Natural killer cell (primary cell): ENCODE results near the gene POFUT2. TPM values are rescaled to one million over a fixed set of nuclear protein-coding genes. Genes with fewer than 3 reads are reported as not detected.

Experiments
- ATAC-seq, 3 donors: fragments of 150-1000 bp in 2 of 3; fragments of 200-7000 bp in 1 of 3; cut with Tn5 transposase; 1 replicate in 1 of 3; 2 replicates in 2 of 3; pipeline ENCODE4 v1.10.0; 2021; ENCODE audit warnings: mild to moderate bottlenecking in 2 of 3, moderate library complexity in 2 of 3
- DNase-seq, 2 donors: peaks; one replicate each; pipeline versions ENCODE4 v3.0.0 to v3.0.0-alpha.2; 2013 to 2021; ENCODE audit warnings: mixed read lengths in 1 of 2
- H3K27ac ChIP-seq: one replicate; pipeline ENCODE4 v1.5.1; 2013; ENCODE audit warnings: mild to moderate bottlenecking, low read length
- H3K27me3 ChIP-seq: one replicate; pipeline ENCODE4 v1.6.1; 2013; ENCODE audit warnings: low read length; ENCODE audit not compliant: control insufficient read depth, insufficient read depth
- H3K36me3 ChIP-seq: one replicate; pipeline ENCODE4 v1.6.1; 2013; ENCODE audit warnings: low read length; ENCODE audit not compliant: control insufficient read depth, insufficient read depth
- H3K4me1 ChIP-seq: one replicate; pipeline ENCODE4 v1.6.1; 2013; ENCODE audit warnings: low read length; ENCODE audit not compliant: control insufficient read depth, insufficient read depth
- H3K4me3 ChIP-seq: one replicate; pipeline ENCODE4 v1.5.1; 2013; ENCODE audit warnings: low read length
- H3K9me3 ChIP-seq: one replicate; pipeline ENCODE4 v1.6.1; 2013; ENCODE audit warnings: low read length; ENCODE audit not compliant: control insufficient read depth, insufficient read depth
- H3K27ac Mint-ChIP-seq, 2 donors: one replicate each; pipeline ENCODE4 v1.8.0; 2022; ENCODE audit warnings: mild to moderate bottlenecking in 2 of 2, mixed read lengths in 2 of 2, moderate library complexity in 1 of 2
- H3K27me3 Mint-ChIP-seq, 2 donors: one replicate each; pipeline ENCODE4 v1.8.0; 2022; ENCODE audit warnings: low read depth in 2 of 2, mixed read lengths in 2 of 2
- H3K36me3 Mint-ChIP-seq: one replicate; pipeline ENCODE4 v1.8.0; 2022; ENCODE audit warnings: mixed read lengths
- H3K4me1 Mint-ChIP-seq, 2 donors: one replicate each; pipeline ENCODE4 v1.8.0; 2022; ENCODE audit warnings: mixed read lengths in 2 of 2
- H3K4me3 Mint-ChIP-seq: one replicate; pipeline ENCODE4 v1.8.0; 2022; ENCODE audit warnings: mild to moderate bottlenecking, moderate library complexity, mixed read lengths
- H3K9me3 Mint-ChIP-seq, 2 donors: one replicate each; pipeline ENCODE4 v1.8.0; 2022; ENCODE audit warnings: mixed read lengths in 2 of 2
- WGBS: methylation state at CpG from one replicate; pipeline ENCODE4 v1.1.7; 2013; ENCODE audit warnings: missing lambda C conversion rate; ENCODE audit not compliant: insufficient coverage; 5-methylcytosine and 5-hydroxymethylcytosine counted together
- intact Hi-C: fragments of 100-400 bp; cut with micrococcal nuclease; formaldehyde crosslinking; loops from one replicate; pipeline ENCODE4 v1.14.2; 2022
- total RNA-seq, 4 donors: library from RNA; stranded (reverse); fragments of 120-200 nt in 1 of 4; gene quantifications; one replicate each; pipeline versions ENCODE4 v1.2.3 to v1.2.4, GENCODE V29; 2013 to 2022
- TF ChIP-seq, protein P1 (sequence below): fragments of 200-600 bp; IDR thresholded peaks from one replicate; pipeline ENCODE4 v1.8.0; 2022; ENCODE audit warnings: antibody characterized with exemption

POFUT2 gene
- total RNA-seq, 3 donors from 2014 or later (not counting 1 experiment from before 2014, with no cell fraction given), result 41.4 to 46.0 (median 43.3) TPM

DNA sequence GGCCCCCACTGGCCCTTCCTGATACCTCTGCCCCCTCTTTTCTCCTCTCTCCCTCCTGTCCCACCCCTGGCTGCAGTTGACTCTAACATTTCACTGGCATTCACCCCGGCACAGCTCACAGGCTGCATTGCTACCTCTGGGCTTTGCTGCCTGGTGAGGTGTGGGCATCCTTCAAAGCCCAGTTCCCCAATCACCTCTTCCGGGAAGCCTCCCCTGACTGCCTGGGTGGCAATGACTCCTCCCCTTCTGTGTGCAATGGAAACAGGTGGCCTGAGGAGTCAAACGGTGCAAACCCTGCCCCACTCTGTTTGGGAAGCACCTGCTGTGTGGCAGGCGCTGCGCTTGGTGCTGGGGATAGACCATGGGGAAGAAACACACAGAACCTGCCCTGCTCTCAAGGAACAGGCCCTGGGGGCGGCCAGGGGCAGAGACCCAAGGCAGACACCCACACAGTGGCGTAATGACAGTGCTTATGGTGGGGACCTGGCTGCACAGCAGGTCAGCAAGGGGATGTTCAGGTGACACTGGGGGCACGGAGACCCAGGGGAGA, 39.3 kb upstream of the POFUT2 start:
- ATAC-seq, result no peak
- Mint-ChIP-seq H3K4me3 (no peak overlapping the region), H3K36me3 (no peaks in the 10 kb centered on the region), H3K9me3 (no peaks in the 10 kb centered on the region), H3K4me1 (no peaks in the 10 kb centered on the region), H3K27ac (no peak overlapping the region), H3K27me3 (no peaks in the 10 kb centered on the region)
- no peak for DNase-seq
- Histone ChIP-seq H3K36me3 (no peaks in the 10 kb centered on the region), H3K9me3 (no peaks in the 10 kb centered on the region), H3K27me3 (no peaks in the 10 kb centered on the region), H3K4me3 (no peak overlapping the region), H3K4me1 (no peaks in the 10 kb centered on the region), H3K27ac (no peak overlapping the region)
- intact Hi-C loops, result no loop called here
- 66% methylated on average over 8 of the region's 8 CpGs for WGBS
- TF ChIP-seq, protein P1, sequence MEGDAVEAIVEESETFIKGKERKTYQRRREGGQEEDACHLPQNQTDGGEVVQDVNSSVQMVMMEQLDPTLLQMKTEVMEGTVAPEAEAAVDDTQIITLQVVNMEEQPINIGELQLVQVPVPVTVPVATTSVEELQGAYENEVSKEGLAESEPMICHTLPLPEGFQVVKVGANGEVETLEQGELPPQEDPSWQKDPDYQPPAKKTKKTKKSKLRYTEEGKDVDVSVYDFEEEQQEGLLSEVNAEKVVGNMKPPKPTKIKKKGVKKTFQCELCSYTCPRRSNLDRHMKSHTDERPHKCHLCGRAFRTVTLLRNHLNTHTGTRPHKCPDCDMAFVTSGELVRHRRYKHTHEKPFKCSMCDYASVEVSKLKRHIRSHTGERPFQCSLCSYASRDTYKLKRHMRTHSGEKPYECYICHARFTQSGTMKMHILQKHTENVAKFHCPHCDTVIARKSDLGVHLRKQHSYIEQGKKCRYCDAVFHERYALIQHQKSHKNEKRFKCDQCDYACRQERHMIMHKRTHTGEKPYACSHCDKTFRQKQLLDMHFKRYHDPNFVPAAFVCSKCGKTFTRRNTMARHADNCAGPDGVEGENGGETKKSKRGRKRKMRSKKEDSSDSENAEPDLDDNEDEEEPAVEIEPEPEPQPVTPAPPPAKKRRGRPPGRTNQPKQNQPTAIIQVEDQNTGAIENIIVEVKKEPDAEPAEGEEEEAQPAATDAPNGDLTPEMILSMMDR, result no peak

DNA sequence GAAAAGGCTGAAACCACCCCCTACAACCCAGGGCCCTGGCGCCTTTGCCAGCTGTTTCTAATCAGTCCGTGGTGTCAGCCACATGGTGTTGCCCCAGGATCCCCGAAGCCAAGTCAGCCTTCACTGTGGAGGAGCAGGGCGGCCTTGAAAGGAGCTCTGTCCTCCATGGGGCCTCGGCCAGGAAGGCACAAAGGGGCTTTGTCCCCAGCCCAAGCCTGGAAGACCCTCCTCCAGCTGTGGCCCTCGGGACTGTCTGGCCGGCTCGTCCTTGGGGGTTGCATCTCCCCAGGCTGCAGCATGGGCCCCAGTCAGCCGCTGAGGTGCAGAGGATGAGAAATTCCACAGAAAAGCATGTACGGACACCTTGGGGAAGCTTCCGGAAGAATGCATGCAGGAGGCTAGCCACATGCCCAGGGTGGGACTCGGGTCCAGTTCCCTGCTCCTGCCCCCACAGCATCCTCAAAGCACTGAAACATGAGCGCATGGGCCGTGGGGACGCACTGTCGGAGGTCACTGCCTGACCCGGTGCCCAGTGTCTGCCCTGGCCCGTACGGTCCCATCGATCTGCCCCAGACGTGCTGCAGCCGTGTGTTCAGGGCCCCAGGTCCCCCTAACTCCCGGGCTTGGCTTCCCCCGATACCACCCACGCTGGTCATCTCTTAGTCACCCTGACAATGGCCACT, 38.6 kb upstream of the POFUT2 start:
- H3K27ac ChIP-seq, result no peak overlapping the region
- Mint-ChIP-seq H3K4me3 (no peak overlapping the region), H3K9me3 (no peaks in the 10 kb centered on the region), H3K27ac (no peak overlapping the region), H3K4me1 (no peaks in the 10 kb centered on the region), H3K36me3 (no peaks in the 10 kb centered on the region), H3K27me3 (no peaks in the 10 kb centered on the region)
- no peaks in the 10 kb centered on the region for H3K9me3 ChIP-seq
- H3K4me1 ChIP-seq, result no peaks in the 10 kb centered on the region
- WGBS, result 89% methylated on average over 25 of the region's 25 CpGs
- H3K27me3 ChIP-seq, result no peaks in the 10 kb centered on the region
- TF ChIP-seq, protein P1, result no peak
- intact Hi-C loops, result no loop called here
- H3K36me3 ChIP-seq, result no peaks in the 10 kb centered on the region
- ATAC-seq, result no peak
- H3K4me3 ChIP-seq, result no peak overlapping the region
- DNase-seq, result no peak

DNA sequence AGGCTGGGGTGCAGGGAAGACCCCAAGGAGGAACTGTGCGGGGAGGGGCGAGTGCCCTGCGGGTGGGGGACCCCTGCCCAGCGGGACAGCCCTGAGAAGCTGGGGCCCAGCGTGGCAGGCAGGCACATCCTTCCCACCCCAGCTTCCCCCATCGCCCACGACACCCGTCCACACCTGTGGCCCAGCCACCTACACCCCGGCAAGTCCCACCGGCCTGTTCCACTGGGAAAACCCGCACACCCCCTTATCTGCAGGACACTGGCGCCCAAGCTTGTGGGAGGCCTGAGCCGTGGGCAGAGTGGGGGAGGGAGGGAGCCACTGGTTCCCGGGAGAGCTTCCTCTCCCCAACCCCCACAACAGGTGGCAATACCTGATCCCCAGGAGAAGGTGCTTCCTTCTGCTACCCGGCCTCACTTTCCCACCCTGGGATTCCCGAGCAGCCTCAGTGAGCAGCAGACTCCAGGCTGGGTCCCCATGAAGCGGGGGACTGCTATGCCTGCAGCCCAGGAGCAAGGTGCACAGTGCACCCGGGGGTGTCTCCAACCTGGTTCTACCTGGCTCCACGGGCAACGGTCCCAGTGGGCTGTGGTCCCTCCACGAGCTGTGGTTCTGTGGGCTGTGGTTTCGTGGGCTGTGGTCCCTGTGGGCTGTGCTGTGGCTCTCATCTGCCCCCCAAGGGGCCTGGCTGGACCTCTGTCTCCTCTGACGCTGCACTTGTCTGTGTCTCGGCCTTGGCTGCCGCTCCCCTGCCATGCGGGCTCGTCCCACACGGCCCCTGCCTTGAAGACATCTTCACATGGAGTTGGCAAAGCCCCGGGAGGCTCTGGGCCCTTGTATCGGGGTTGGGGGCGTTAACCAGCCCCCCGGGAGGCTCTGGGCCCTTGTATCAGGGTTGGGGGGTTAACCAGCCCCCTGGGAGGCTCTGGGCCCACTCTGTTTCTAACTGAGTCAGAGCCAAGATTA, 37.8 kb upstream of the POFUT2 start:
- H3K4me3 ChIP-seq, result no peak overlapping the region
- TF ChIP-seq, protein P1, result no peak
- no peak overlapping the region for H3K27ac ChIP-seq
- H3K36me3 Mint-ChIP-seq, result no peaks in the 10 kb centered on the region
- 62% methylated on average over 30 of the region's 32 CpGs for WGBS
- H3K27me3 Mint-ChIP-seq, result no peaks in the 10 kb centered on the region
- no peaks in the 10 kb centered on the region for H3K36me3 ChIP-seq
- H3K9me3 ChIP-seq, result no peaks in the 10 kb centered on the region
- no peak overlapping the region for H3K27ac Mint-ChIP-seq
- DNase-seq, result no peak
- H3K4me3 Mint-ChIP-seq, result no peak overlapping the region
- intact Hi-C loops, result no loop called here
- no peaks in the 10 kb centered on the region for H3K27me3 ChIP-seq
- H3K9me3 Mint-ChIP-seq, result no peaks in the 10 kb centered on the region
- H3K4me1 Mint-ChIP-seq, result no peaks in the 10 kb centered on the region
- ATAC-seq, result no peak
- no peaks in the 10 kb centered on the region for H3K4me1 ChIP-seq
